Keratinocyte (primary cell): ENCODE measurements around the gene SND1. TPM values are rescaled to one million over a fixed set of nuclear protein-coding genes. Genes with fewer than 3 reads are reported as not detected.

Source experiments
- DNase-seq: peaks from one replicate; pipeline ENCODE4 v3.0.0-alpha.2; 2011; ENCODE audit warnings: low read depth, missing footprints, low spot score
- FAIRE-seq: peaks from 2 replicates; lab custom pipeline; 2011; peaks lifted over from hg19 to GRCh38; lab: Jason Lieb, UNC
- H2AFZ ChIP-seq: 2 replicates; pipeline ENCODE4 v1.6.0; 2012; ENCODE audit warnings: low read length, control low read depth, inconsistent platforms; ENCODE audit not compliant: control insufficient read depth
- H3K27ac ChIP-seq: 2 replicates; pipeline ENCODE4 v1.5.1; 2011; ENCODE audit warnings: low read length; ENCODE audit not compliant: control insufficient read depth, insufficient read depth
- H3K27me3 ChIP-seq: 3 replicates; pipeline ENCODE4 v1.6.0; 2011; ENCODE audit warnings: low read length; ENCODE audit not compliant: control insufficient read depth, insufficient read depth; ENCODE audit errors: extremely low read depth
- H3K36me3 ChIP-seq, 2 experiments: 2 replicates in 1 of 2; 3 replicates in 1 of 2; pipeline ENCODE4 v1.5.1; 2011; ENCODE audit warnings: low read length in 2 of 2, mild to moderate bottlenecking in 1 of 2; ENCODE audit not compliant: control insufficient read depth in 2 of 2, insufficient read depth in 2 of 2; ENCODE audit errors: extremely low read depth in 1 of 2
- H3K4me1 ChIP-seq: 3 replicates; pipeline ENCODE4 v1.5.1; 2011; ENCODE audit warnings: low read length; ENCODE audit not compliant: control insufficient read depth, insufficient read depth; ENCODE audit errors: extremely low read depth
- H3K4me2 ChIP-seq: 3 replicates; pipeline ENCODE4 v1.6.0; 2011; ENCODE audit warnings: low read depth, low read length; ENCODE audit not compliant: control insufficient read depth, insufficient read depth; ENCODE audit errors: extremely low read depth
- H3K4me3 ChIP-seq, 3 experiments: fragments of 200-600 bp in 1 of 3; sonication (generic) in 1 of 3; 2 replicates in 2 of 3; 3 replicates in 1 of 3; pipeline ENCODE4 v1.5.1; 2011 to 2016; ENCODE audit warnings: low read length in 3 of 3, mild to moderate bottlenecking in 3 of 3, control low read depth in 2 of 3, inconsistent platforms in 1 of 3, low read depth in 1 of 3, mixed read lengths in 1 of 3, mixed run types in 1 of 3, moderate library complexity in 1 of 3; ENCODE audit not compliant: control insufficient read depth in 2 of 3, insufficient read depth in 2 of 3; ENCODE audit errors: extremely low read depth in 1 of 3
- H3K79me2 ChIP-seq: 2 replicates; pipeline ENCODE4 v1.6.0; 2012; ENCODE audit warnings: low read length; ENCODE audit not compliant: control insufficient read depth, insufficient read depth
- H3K9ac ChIP-seq: 3 replicates; pipeline ENCODE4 v1.6.0; 2011; ENCODE audit warnings: low read length; ENCODE audit not compliant: control insufficient read depth, insufficient read depth; ENCODE audit errors: extremely low read depth
- H3K9me1 ChIP-seq: 3 replicates; pipeline ENCODE4 v1.6.0; 2011; ENCODE audit warnings: low read length; ENCODE audit not compliant: control insufficient read depth, insufficient read depth; ENCODE audit errors: extremely low read depth
- H3K9me3 ChIP-seq: 2 replicates; pipeline ENCODE4 v1.5.1; 2012; ENCODE audit warnings: low read depth, low read length; ENCODE audit not compliant: control insufficient read depth
- H4K20me1 ChIP-seq: 3 replicates; pipeline ENCODE4 v1.6.0; 2011; ENCODE audit warnings: low read length; ENCODE audit not compliant: control insufficient read depth, insufficient read depth; ENCODE audit errors: extremely low read depth
- CTCF ChIP-seq, 3 experiments: IDR thresholded peaks in 1 of 3; conservative IDR thresholded peaks in 1 of 3; optimal IDR thresholded peaks in 1 of 3; 2 replicates in 2 of 3; 3 replicates in 1 of 3; pipeline versions ENCODE3 to v1.5.1; 2011; ENCODE audit warnings: low read length in 3 of 3, mild to moderate bottlenecking in 3 of 3, moderate library complexity in 2 of 3, control low read depth in 1 of 3, inconsistent platforms in 1 of 3; ENCODE audit not compliant: insufficient read depth in 2 of 3; ENCODE audit errors: extremely low read depth in 1 of 3
- EZH2 ChIP-seq: IDR thresholded peaks from one replicate; pipeline ENCODE4 v1.6.1; 2012; ENCODE audit warnings: inconsistent platforms, mild to moderate bottlenecking, low read length, moderate library complexity
- dilution Hi-C: fragments of 300-500 bp; cut with MboI; formaldehyde crosslinking; loops from one replicate; pipeline ENCODE4 v1.7.0; 2020; ENCODE audit warnings: low sequenced_read_pairs; ENCODE audit not compliant: extremely low pct_ligation_motif_present
- polyA plus RNA-seq, 5 experiments: library from polyadenylated mRNA; depleted of rRNA in 3 of 5; stranded (reverse) in 3 of 5; stranded (forward) in 1 of 5; unstranded in 1 of 5; fragments of >200 nt; gene quantifications; 1 replicate in 1 of 5; 2 replicates in 3 of 5; 3 replicates in 1 of 5; pipeline versions ENCODE4 v1.2.1 to v1.2.3, GENCODE V29; 2011 to 2012; ENCODE audit warnings: missing spikeins in 2 of 5, low read depth in 1 of 5, low replicate concordance in 1 of 5

SND1 gene
- polyA plus RNA-seq, 1 donor (not counting 4 experiments of a cell fraction or from before 2014, with no cell fraction given) = 140 TPM

- peaks cover 3% of the 10 kb centered on the region for H3K4me1 ChIP-seq
- DNase-seq (no peak), FAIRE-seq (no peak)
- peaks cover 0 to 2% of the 10 kb centered on the region in 2 experiments for H3K36me3 ChIP-seq
- H3K27me3 ChIP-seq = no peaks in the 10 kb centered on the region
- H3K27ac ChIP-seq = no peak overlapping the region
- no peaks in the 10 kb centered on the region for H3K9me3 ChIP-seq
- H3K9ac ChIP-seq = no peak overlapping the region
- H4K20me1 ChIP-seq = peaks cover 1% of the 10 kb centered on the region
- no peak overlapping the region for H2AFZ ChIP-seq
- TF ChIP-seq EZH2 (no peak), CTCF (optimal IDR thresholded peaks at IDR 0.05 in 1 of 3, IDR thresholded peaks at IDR 0.05 in 1 of 3, conservative IDR thresholded peaks at IDR 0.05 in 1 of 3; ENCODE audit: extremely low read depth in 1 of 3, insufficient read depth in 2 of 3, low read length in 3 of 3) (no peak)
- H3K9me1 ChIP-seq = no peaks in the 10 kb centered on the region
- H3K4me3 ChIP-seq = no peak overlapping the region
- no peak overlapping the region for H3K4me2 ChIP-seq
- dilution Hi-C loops = no loop called here
- H3K79me2 ChIP-seq = peaks cover under 1% of the 10 kb centered on the region
Measured at GRCh38 chr7:128037880-128038619, 386.1 kb downstream of the SND1 start.

DNA sequence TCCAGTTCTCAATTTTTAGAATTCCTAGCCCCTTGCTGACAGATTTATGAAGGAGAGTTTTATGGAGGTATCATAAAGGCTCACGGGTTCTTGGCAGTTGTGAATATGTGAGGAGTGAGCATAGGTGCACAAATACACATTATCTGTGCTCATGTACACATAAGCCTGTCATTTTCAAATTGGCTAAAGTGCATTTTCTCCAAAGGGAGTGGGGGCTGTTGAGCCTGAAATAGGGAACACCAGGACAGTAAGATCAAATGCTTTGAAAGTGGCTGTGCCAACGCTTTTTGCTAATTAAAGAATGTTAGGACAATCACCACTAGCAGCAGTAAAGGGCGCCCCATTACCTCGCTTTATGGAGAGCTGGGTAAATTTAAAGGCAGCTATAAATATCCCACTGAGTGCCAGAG, 387.6 kb downstream of the SND1 start:
- Histone ChIP-seq H3K9me1 (no peaks in the 10 kb centered on the region), H3K79me2 (no peaks in the 10 kb centered on the region), H3K4me3 (no peak overlapping the region), H3K4me1 (peaks cover 3% of the 10 kb centered on the region), H3K9me3 (no peaks in the 10 kb centered on the region), H3K27ac (no peak overlapping the region), H3K27me3 (no peaks in the 10 kb centered on the region), H3K36me3 (peaks cover 4 to 5% of the 10 kb centered on the region in 2 experiments), H4K20me1 (no peaks in the 10 kb centered on the region), H3K9ac (no peak overlapping the region), H3K4me2 (no peak overlapping the region), H2AFZ (no peak overlapping the region)
- DNase-seq (no peak), FAIRE-seq (no peak)
- TF ChIP-seq CTCF (optimal IDR thresholded peaks at IDR 0.05 in 1 of 3, IDR thresholded peaks at IDR 0.05 in 1 of 3, conservative IDR thresholded peaks at IDR 0.05 in 1 of 3; ENCODE audit: extremely low read depth in 1 of 3, insufficient read depth in 2 of 3, low read length in 3 of 3) (no peak), EZH2 (no peak)
- dilution Hi-C loops = no loop called here
